Retinal pigment epithelial cell (primary cell): ENCODE measurements around the gene IQGAP2.
"Not testable (repeated sequence)": the region's sequence is repeated elsewhere in the genome, so short reads cannot be mapped to it uniquely, and the experiment has no call there.

Experiments
- DNase-seq: peaks from one replicate; pipeline ENCODE4 v3.0.0-alpha.2; 2010; ENCODE audit warnings: low read depth
- H3K4me3 ChIP-seq: 2 replicates; pipeline ENCODE4 v1.5.1; 2011; ENCODE audit warnings: mild to moderate bottlenecking, low read length, control low read depth, moderate library complexity
- TF ChIP-seq, protein P1 (sequence below): conservative IDR thresholded peaks from 2 replicates; pipeline ENCODE4 v1.5.1; 2011; ENCODE audit warnings: low read depth, low read length, control low read depth, inconsistent platforms

Gene IQGAP2

DNA sequence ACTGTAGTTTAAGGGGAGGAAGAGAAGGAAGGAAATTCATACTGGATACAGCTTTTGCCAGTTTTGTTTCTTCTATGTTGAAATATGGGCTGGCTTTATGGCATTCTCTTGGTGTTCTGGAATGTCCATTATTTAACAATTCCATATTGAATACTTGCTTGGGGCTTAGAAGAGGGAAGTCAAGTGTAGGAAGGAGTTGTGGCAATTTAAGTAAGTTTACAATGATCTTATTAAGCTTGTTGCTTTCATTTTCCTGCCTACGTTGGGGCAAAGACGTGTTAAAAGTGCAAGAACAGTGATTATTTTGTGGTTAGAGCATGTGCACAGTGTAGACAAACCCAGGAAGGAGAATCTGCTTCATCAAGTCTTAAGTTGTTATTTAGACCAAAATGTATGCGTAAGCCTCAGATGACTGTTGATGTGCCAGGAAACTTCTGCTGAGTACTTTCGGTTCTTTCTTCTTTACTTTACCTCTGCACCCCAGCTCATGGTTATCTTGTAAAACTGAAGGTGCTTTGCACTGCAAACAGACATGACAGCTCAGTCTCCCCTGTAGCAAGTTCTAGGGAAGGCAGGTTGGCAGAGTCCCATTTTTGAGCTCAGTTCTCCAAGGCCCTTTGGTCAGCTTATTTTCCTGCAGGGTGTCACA, 144.3 kb downstream of the IQGAP2 start:
- DNase-seq = no peak
- no peak overlapping the region for H3K4me3 ChIP-seq
- TF ChIP-seq, protein P1, sequence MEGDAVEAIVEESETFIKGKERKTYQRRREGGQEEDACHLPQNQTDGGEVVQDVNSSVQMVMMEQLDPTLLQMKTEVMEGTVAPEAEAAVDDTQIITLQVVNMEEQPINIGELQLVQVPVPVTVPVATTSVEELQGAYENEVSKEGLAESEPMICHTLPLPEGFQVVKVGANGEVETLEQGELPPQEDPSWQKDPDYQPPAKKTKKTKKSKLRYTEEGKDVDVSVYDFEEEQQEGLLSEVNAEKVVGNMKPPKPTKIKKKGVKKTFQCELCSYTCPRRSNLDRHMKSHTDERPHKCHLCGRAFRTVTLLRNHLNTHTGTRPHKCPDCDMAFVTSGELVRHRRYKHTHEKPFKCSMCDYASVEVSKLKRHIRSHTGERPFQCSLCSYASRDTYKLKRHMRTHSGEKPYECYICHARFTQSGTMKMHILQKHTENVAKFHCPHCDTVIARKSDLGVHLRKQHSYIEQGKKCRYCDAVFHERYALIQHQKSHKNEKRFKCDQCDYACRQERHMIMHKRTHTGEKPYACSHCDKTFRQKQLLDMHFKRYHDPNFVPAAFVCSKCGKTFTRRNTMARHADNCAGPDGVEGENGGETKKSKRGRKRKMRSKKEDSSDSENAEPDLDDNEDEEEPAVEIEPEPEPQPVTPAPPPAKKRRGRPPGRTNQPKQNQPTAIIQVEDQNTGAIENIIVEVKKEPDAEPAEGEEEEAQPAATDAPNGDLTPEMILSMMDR = no peak

GRCh38 chr5:76547891-76548524, 144.9 kb downstream of the IQGAP2 start:
- TF ChIP-seq, protein P1 = no peak
- no peak overlapping the region for H3K4me3 ChIP-seq
- no peak for DNase-seq

GRCh38 chr5:76548525-76549229, 145.6 kb downstream of the IQGAP2 start:
- DNase-seq = no peak
- TF ChIP-seq, protein P1 = no peak
- H3K4me3 ChIP-seq = no peak overlapping the region

GRCh38 chr5:76550881-76551280, 147.8 kb downstream of the IQGAP2 start:
- not testable (repeated sequence) for H3K4me3 ChIP-seq, DNase-seq

- DNase-seq = no peak
- TF ChIP-seq, protein P1 = no peak
- no peak overlapping the region for H3K4me3 ChIP-seq
Observed at GRCh38 chr5:76552546-76552945, 149.5 kb downstream of the IQGAP2 start.

- DNase-seq = no peak
- TF ChIP-seq, protein P1 = no peak
Observed at GRCh38 chr5:76553251-76553650, 150.2 kb downstream of the IQGAP2 start.

DNA sequence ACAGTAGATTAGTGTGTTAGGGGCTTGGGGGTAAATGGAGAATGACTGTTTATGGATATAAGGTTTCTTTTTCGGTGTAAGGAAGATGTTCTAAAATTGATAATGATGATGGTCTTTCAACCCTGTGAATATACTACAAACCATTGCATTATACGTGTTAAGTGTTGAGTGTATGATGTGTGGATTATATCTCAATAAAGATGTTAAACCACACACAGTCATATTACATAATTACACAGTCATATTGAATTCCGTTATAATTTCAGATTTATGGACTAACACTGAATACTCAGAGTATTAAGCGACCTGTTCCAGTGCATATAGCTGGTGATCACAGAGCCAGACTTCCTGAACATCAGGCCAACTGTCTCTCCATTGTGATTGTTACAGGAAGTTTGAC, 152.0 kb downstream of the IQGAP2 start:
- no peak overlapping the region for H3K4me3 ChIP-seq
- no peak for DNase-seq
- TF ChIP-seq, protein P1 = no peak

More at GRCh38 chr5:76553251-76553650, 150.2 kb downstream of the IQGAP2 start:
- no peak overlapping the region for H3K4me3 ChIP-seq
